K562 (cell line): ENCODE data around the gene SLC36A1.

Experiments used
- ARID4B ChIP-seq: sonication (generic); formaldehyde crosslinking; IDR thresholded peaks from 2 replicates; pipeline ENCODE4 v1.8.0; 2022; ENCODE audit warnings: mild to moderate bottlenecking, missing genetic modification reagents
- ATF3 ChIP-seq, 2 experiments: fragments of 450-650 bp in 1 of 2; sonication (generic) in 1 of 2; formaldehyde crosslinking in 1 of 2; IDR thresholded peaks in 1 of 2; conservative IDR thresholded peaks in 1 of 2; 2 replicates each; pipeline versions ENCODE4 v1.6.1 to v1.8.1; 2016 to 2023; ENCODE audit warnings: mild to moderate bottlenecking in 2 of 2, moderate library complexity in 2 of 2, inconsistent platforms in 1 of 2, missing genetic modification reagents in 1 of 2
- CBFB ChIP-seq: sonication (generic); formaldehyde crosslinking; IDR thresholded peaks from 2 replicates; pipeline ENCODE4 v1.4.0; 2020; ENCODE audit warnings: mild to moderate bottlenecking, missing genetic modification reagents
- CREB3L1 ChIP-seq: fragments of 450-650 bp; IDR thresholded peaks from 2 replicates; pipeline ENCODE4 v1.6.1; 2014; ENCODE audit warnings: low read depth, mild to moderate bottlenecking, moderate library complexity, borderline replicate concordance
- DMBX1 ChIP-seq: fragments of 250-450 bp; sonication (Bioruptor Pico); IDR thresholded peaks from 2 replicates; pipeline ENCODE4 v1.8.0; 2022; ENCODE audit warnings: inconsistent platforms, mild to moderate bottlenecking, moderate library complexity, borderline replicate concordance
- EGR1 ChIP-seq: fragments of 450-650 bp; conservative IDR thresholded peaks from 2 replicates; pipeline ENCODE4 v1.6.1; 2017; ENCODE audit warnings: mild to moderate bottlenecking
- ELF4 ChIP-seq: fragments of 450-650 bp; formaldehyde crosslinking; IDR thresholded peaks from 2 replicates; pipeline ENCODE4 v1.4.0; 2022; ENCODE audit warnings: missing genetic modification characterization
- ELK1 ChIP-seq: sonication (generic); formaldehyde crosslinking; IDR thresholded peaks from 2 replicates; pipeline ENCODE4 v1.8.1; 2022; ENCODE audit warnings: missing genetic modification reagents
- ETV6 ChIP-seq, 3 experiments: fragments of 150-350 bp in 1 of 3; sonication (generic) in 1 of 3; formaldehyde crosslinking in 1 of 3; IDR thresholded peaks; 2 replicates each; pipeline versions ENCODE4 v1.6.1 to v1.8.0; 2014 to 2022; ENCODE audit warnings: borderline replicate concordance in 2 of 3, low read depth in 2 of 3, antibody characterized with exemption in 1 of 3, low read length in 1 of 3, mild to moderate bottlenecking in 1 of 3, missing genetic modification reagents in 1 of 3
- FUS ChIP-seq: fragments of 200-400 bp; formaldehyde crosslinking; optimal IDR thresholded peaks from 2 replicates; pipeline ENCODE3; 2017; ENCODE audit warnings: low read depth, low read length
- PML ChIP-seq: IDR thresholded peaks from 2 replicates; pipeline ENCODE4 v1.6.1; 2012; ENCODE audit warnings: low read length, inconsistent platforms
- RBM39 ChIP-seq: fragments of 200-400 bp; formaldehyde crosslinking; optimal IDR thresholded peaks from 2 replicates; pipeline ENCODE3; 2018; ENCODE audit warnings: low read depth, low read length

- TF ChIP-seq CREB3L1 (no peak), ATF3 (IDR thresholded peaks at IDR 0.05) (no peak), ATF3 (CRISPR knock-in tag; conservative IDR thresholded peaks at IDR 0.05) (no peak), ETV6 (IDR thresholded peaks at IDR 0.05; ENCODE audit: borderline replicate concordance in 1 of 2, low read depth in 2 of 2, low read length in 1 of 2) (no peak), ETV6 (CRISPR knock-in tag; IDR thresholded peaks at IDR 0.05; ENCODE audit: borderline replicate concordance) (no peak), ELF4 (CRISPR knock-in tag) (peak; percentile 71; the same call in 1 of the 2 replicates), PML (peak; percentile 85), EGR1 (no peak), DMBX1 (CRISPR knock-in tag) (peak; percentile 55; the same call in 1 of the 2 replicates), ARID4B (CRISPR knock-in tag) (no peak), ELK1 (no peak), CBFB (no peak), FUS (no peak), RBM39 (no peak)
These were observed 18.1 kb downstream of the SLC36A1 start for GRCh38 chr5:151465476-151465875.
